Heart left ventricle (tissue), 13 donors: ENCODE measurements around the gene TACC3.

ENCODE experiments used
- POLR2A ChIP-seq, 2 donors: fragments of 450-650 bp; IDR thresholded peaks; one replicate each; pipeline ENCODE4 v1.6.1; 2017; ENCODE audit warnings: antibody characterized with exemption in 2 of 2, mild to moderate bottlenecking in 2 of 2, moderate library complexity in 2 of 2
- TF ChIP-seq, protein P1 (sequence below), 12 donors: fragments of 200-600 bp; sonication (generic) in 4 of 12; IDR thresholded peaks; one replicate each; pipeline versions ENCODE4 v1.5.0 to v1.8.0; 2018 to 2022; ENCODE audit warnings: antibody characterized with exemption in 12 of 12, mild to moderate bottlenecking in 5 of 12
- donor health status: ischemic (EF 13 %, LVEDD 7.1; RV severe dilation, severe dysfunction).
- donor health status: DM: no; HTN: yes; CAD: no.
- donor health status: DM: no; HTN: no; CAD: no.
- donor health status: ischemic (EF 25% LVEDD 6.9; RV normal size, moderate dysfunction).
- donor health status: ischemic (EF 25% LVEDD 5.7; RV mildly dilated, moderate dysfunction).
- donor health status: ischemic (EF 35%, LVEDD 5.7; RV mildly dilated, moderate dysfunction).
- donor health status: nonischemic (EF 11% LVEDD 7.7; RV severe dilation, severe dysfunction).
- donor health status: DM: yes; HTN: yes; CAD: no.
- donor health status: PGD.
- donor health status: ischemic (EF 29% LVEDD 5.4; RV normal size, mild dysfunction).
- donor health status: nonischemic (EF 23%, LVEDD 6.1; RV moderate dilation, normal function).

DNA sequence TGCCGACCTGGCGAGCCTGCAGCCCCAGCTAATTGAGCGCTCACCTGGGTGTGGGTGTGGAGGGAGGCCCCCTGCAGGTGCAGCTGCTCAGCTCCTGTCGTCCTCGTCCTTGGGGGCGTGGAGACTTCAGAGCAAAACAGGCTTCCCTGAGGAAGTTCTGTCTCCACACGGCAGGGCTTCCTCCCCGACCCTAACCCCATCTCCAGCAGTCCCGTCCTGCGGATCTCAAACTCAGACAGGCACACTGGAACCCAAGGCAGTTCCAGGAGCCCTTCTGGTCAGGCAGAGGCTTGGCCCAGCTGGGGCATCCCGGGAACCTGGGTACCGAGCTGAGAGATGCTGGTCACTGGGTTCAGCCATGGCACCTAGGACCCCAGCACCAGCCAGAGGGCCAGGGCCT is 24.4 kb downstream of the TACC3 start:
- TF ChIP-seq, protein P1, sequence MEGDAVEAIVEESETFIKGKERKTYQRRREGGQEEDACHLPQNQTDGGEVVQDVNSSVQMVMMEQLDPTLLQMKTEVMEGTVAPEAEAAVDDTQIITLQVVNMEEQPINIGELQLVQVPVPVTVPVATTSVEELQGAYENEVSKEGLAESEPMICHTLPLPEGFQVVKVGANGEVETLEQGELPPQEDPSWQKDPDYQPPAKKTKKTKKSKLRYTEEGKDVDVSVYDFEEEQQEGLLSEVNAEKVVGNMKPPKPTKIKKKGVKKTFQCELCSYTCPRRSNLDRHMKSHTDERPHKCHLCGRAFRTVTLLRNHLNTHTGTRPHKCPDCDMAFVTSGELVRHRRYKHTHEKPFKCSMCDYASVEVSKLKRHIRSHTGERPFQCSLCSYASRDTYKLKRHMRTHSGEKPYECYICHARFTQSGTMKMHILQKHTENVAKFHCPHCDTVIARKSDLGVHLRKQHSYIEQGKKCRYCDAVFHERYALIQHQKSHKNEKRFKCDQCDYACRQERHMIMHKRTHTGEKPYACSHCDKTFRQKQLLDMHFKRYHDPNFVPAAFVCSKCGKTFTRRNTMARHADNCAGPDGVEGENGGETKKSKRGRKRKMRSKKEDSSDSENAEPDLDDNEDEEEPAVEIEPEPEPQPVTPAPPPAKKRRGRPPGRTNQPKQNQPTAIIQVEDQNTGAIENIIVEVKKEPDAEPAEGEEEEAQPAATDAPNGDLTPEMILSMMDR (IDR thresholded peaks at IDR 0.05) = no peak
- TF ChIP-seq POLR2A (IDR thresholded peaks at IDR 0.05) = no peak
